H9 (cell line): ENCODE measurements around the gene NDUFB11. TPM values are rescaled to one million over a fixed set of nuclear protein-coding genes. Genes with fewer than 3 reads are reported as not detected.

Experiments used
- DNase-seq: peaks from one replicate; pipeline ENCODE4 v3.0.0-alpha.2; 2017
- H2AFZ ChIP-seq: one replicate; pipeline ENCODE4 v1.6.1; 2013; ENCODE audit warnings: mild to moderate bottlenecking, low read length, control low read depth, moderate library complexity
- H2AK5ac ChIP-seq: 2 replicates; pipeline ENCODE4 v1.6.1; 2013; ENCODE audit warnings: low read length, control low read depth, mixed read lengths; ENCODE audit not compliant: insufficient read length
- H2BK120ac ChIP-seq: one replicate; pipeline ENCODE4 v1.6.1; 2013; ENCODE audit warnings: low read depth, mild to moderate bottlenecking, low read length, control low read depth, inconsistent platforms; ENCODE audit not compliant: poor library complexity, severe bottlenecking
- H2BK12ac ChIP-seq: 2 replicates; pipeline ENCODE4 v1.6.1; 2013; ENCODE audit warnings: low read length, control low read depth, mixed read lengths, low read depth; ENCODE audit not compliant: insufficient read length
- H2BK15ac ChIP-seq: 2 replicates; pipeline ENCODE4 v1.6.1; 2013; ENCODE audit warnings: low read depth, low read length, control low read depth
- H2BK20ac ChIP-seq: one replicate; pipeline ENCODE4 v1.6.1; 2013; ENCODE audit warnings: low read depth, mild to moderate bottlenecking, low read length, control low read depth, inconsistent platforms; ENCODE audit not compliant: poor library complexity, severe bottlenecking
- H2BK5ac ChIP-seq: 2 replicates; pipeline ENCODE4 v1.6.1; 2013; ENCODE audit warnings: low read length, control low read depth, mixed read lengths; ENCODE audit not compliant: insufficient read length
- H3K14ac ChIP-seq: 2 replicates; pipeline ENCODE4 v1.6.1; 2013; ENCODE audit warnings: low read length, control low read depth; ENCODE audit not compliant: insufficient read depth
- H3K18ac ChIP-seq: 2 replicates; pipeline ENCODE4 v1.6.1; 2013; ENCODE audit warnings: low read depth, mild to moderate bottlenecking, mixed read lengths, low read length, control low read depth; ENCODE audit not compliant: insufficient read length
- H3K23ac ChIP-seq: 2 replicates; pipeline ENCODE4 v1.6.1; 2013; ENCODE audit warnings: low read length, control low read depth, mixed read lengths, low read depth; ENCODE audit not compliant: insufficient read length
- H3K23me2 ChIP-seq: 2 replicates; pipeline ENCODE4 v1.6.1; 2013; ENCODE audit warnings: low read depth, mild to moderate bottlenecking, mixed read lengths, low read length, control low read depth; ENCODE audit not compliant: insufficient read length, poor library complexity, severe bottlenecking
- H3K27ac ChIP-seq: 2 replicates; pipeline ENCODE4 v1.5.1; 2013; ENCODE audit warnings: low read length, control low read depth, mixed read lengths, low read depth; ENCODE audit not compliant: insufficient read length
- H3K27me3 ChIP-seq: 2 replicates; pipeline ENCODE4 v1.6.1; 2013; ENCODE audit warnings: low read length, control low read depth, inconsistent platforms; ENCODE audit not compliant: insufficient read depth
- H3K4ac ChIP-seq: 2 replicates; pipeline ENCODE4 v1.6.1; 2013; ENCODE audit warnings: low read depth, mild to moderate bottlenecking, control low read depth, inconsistent platforms, low read length, moderate library complexity
- H3K4me1 ChIP-seq: 2 replicates; pipeline ENCODE4 v1.6.1; 2013; ENCODE audit warnings: low read length, control low read depth, inconsistent platforms; ENCODE audit not compliant: insufficient read depth
- H3K4me2 ChIP-seq: 2 replicates; pipeline ENCODE4 v1.6.1; 2013; ENCODE audit warnings: low read length, control low read depth, mixed read lengths; ENCODE audit not compliant: insufficient read length, insufficient read depth
- H3K56ac ChIP-seq: 2 replicates; pipeline ENCODE4 v1.6.1; 2013; ENCODE audit warnings: low read depth, mild to moderate bottlenecking, mixed read lengths, low read length, control low read depth; ENCODE audit not compliant: insufficient read length
- H3K79me1 ChIP-seq: 2 replicates; pipeline ENCODE4 v1.6.1; 2013; ENCODE audit warnings: low read depth, mild to moderate bottlenecking, moderate library complexity, low read length, control low read depth, inconsistent platforms; ENCODE audit not compliant: insufficient read depth, poor library complexity, severe bottlenecking
- H3K79me2 ChIP-seq: 2 replicates; pipeline ENCODE4 v1.6.1; 2013; ENCODE audit warnings: low read length, control low read depth, inconsistent platforms; ENCODE audit not compliant: insufficient read depth
- H3K9ac ChIP-seq: 2 replicates; pipeline ENCODE4 v1.6.1; 2013; ENCODE audit warnings: low read length, control low read depth, mixed read lengths; ENCODE audit not compliant: insufficient read length; ENCODE audit errors: extremely low read depth
- H3K9me3 ChIP-seq: one replicate; pipeline ENCODE4 v1.6.1; 2013; ENCODE audit warnings: low read depth, low read length, inconsistent platforms; ENCODE audit not compliant: control insufficient read depth
- H3T11ph ChIP-seq: one replicate; pipeline ENCODE4 v1.6.1; 2013; ENCODE audit warnings: mild to moderate bottlenecking, low read length, control low read depth, inconsistent platforms
- H4K20me1 ChIP-seq: one replicate; pipeline ENCODE4 v1.6.1; 2013; ENCODE audit not compliant: control insufficient read depth, insufficient read length, insufficient read depth
- H4K5ac ChIP-seq: 2 replicates; pipeline ENCODE4 v1.6.1; 2013; ENCODE audit warnings: low read depth, mild to moderate bottlenecking, mixed read lengths, low read length, control low read depth; ENCODE audit not compliant: insufficient read length
- H4K8ac ChIP-seq: replicated peaks from 2 replicates; pipeline ENCODE4 v1.6.1; 2013; ENCODE audit warnings: low read length, control low read depth, mixed read lengths, low read depth; ENCODE audit not compliant: insufficient read length
- H4K91ac ChIP-seq: 2 replicates; pipeline ENCODE4 v1.6.1; 2013; ENCODE audit warnings: low read depth, mild to moderate bottlenecking, moderate library complexity, mixed read lengths, low read length, control low read depth; ENCODE audit not compliant: insufficient read length
- H3K27ac Mint-ChIP-seq, 3 experiments: 2 replicates in 2 of 3; 3 replicates in 1 of 3; pipeline ENCODE4 v1.8.0; 2020 to 2021; ENCODE audit warnings: mixed read lengths in 3 of 3, mild to moderate bottlenecking in 1 of 3, moderate library complexity in 1 of 3
- H3K27me3 Mint-ChIP-seq: 2 replicates; pipeline ENCODE4 v1.8.0; 2021; ENCODE audit warnings: low read depth, mild to moderate bottlenecking, moderate library complexity, mixed read lengths
- H3K36me3 Mint-ChIP-seq, 3 experiments: 2 replicates in 2 of 3; 3 replicates in 1 of 3; pipeline ENCODE4 v1.8.0; 2020 to 2021; ENCODE audit warnings: low read depth in 3 of 3, mixed read lengths in 3 of 3; ENCODE audit not compliant: insufficient read depth in 1 of 3
- H3K4me1 Mint-ChIP-seq, 2 experiments: 2 replicates each; pipeline ENCODE4 v1.8.0; 2020; ENCODE audit warnings: mixed read lengths in 2 of 2
- H3K4me3 Mint-ChIP-seq, 2 experiments: 2 replicates in 1 of 2; 3 replicates in 1 of 2; pipeline ENCODE4 v1.8.0; 2020 to 2021; ENCODE audit warnings: mild to moderate bottlenecking in 2 of 2, mixed read lengths in 2 of 2, moderate library complexity in 1 of 2
- H3K9me3 Mint-ChIP-seq, 2 experiments: 2 replicates in 1 of 2; 3 replicates in 1 of 2; pipeline ENCODE4 v1.8.0; 2020; ENCODE audit warnings: mild to moderate bottlenecking in 2 of 2, mixed read lengths in 2 of 2, moderate library complexity in 1 of 2
- CTCF ChIP-seq: fragments of 200-600 bp; sonication (generic); conservative IDR thresholded peaks from 3 replicates; pipeline ENCODE4 v1.8.0; 2021; ENCODE audit warnings: antibody characterized with exemption, mild to moderate bottlenecking
- WGBS: extraction: QIAGEN DNeasy Blood & Tissue Kit; methylation state at CpG from one replicate; pipeline ENCODE4 v1.1.7; 2013; ENCODE audit warnings: missing lambda C conversion rate, low lambda C conversion rate, mixed read lengths; ENCODE audit not compliant: insufficient read length; ENCODE audit errors: extremely low coverage; 5-methylcytosine and 5-hydroxymethylcytosine counted together
- total RNA-seq: library from RNA; stranded (reverse); gene quantifications from 2 replicates; pipeline ENCODE4 v1.2.1, GENCODE V29; 2021

NDUFB11 gene
- total RNA-seq, 1 experiment from 2014 or later, result 100 TPM

DNA sequence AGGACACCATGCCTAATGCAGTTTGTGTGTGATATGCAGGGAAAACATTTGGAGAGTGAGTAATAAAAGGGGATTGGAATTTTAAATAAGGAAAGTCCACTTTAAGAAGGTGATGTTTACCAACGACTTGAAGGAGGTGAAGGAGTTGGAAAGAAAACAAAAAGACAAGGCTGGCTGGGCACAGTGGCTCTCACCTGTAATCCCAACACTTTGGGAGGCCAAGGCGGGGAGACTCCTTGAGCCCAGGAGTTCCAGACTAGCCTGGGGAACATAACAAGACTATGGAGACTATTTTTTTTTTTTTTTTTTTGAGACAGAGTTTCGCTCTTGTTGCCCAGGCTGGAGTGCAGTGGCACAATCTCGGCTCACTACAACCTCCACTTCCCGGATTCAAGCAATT, 11.0 kb downstream of the NDUFB11 start:
- Mint-ChIP-seq H3K4me3 (no peak overlapping the region), H3K4me1 (no peaks in the 10 kb centered on the region), H3K36me3 (no peaks in the 10 kb centered on the region; a peak in 1 of 7 replicates), H3K9me3 (peaks cover 50 to 52% of the 10 kb centered on the region in 2 experiments), H3K27ac (no peak overlapping the region), H3K27me3 (no peaks in the 10 kb centered on the region; the same call in 1 of the 2 replicates)
- Histone ChIP-seq H3K79me2 (no peaks in the 10 kb centered on the region), H3K23me2 (no peaks in the 10 kb centered on the region), H4K20me1 (no peaks in the 10 kb centered on the region), H2AK5ac (no peak overlapping the region), H3K27me3 (no peaks in the 10 kb centered on the region), H4K8ac (no peak overlapping the region), H3T11ph (no peak overlapping the region), H3K23ac (no peak overlapping the region), H2BK15ac (no peak overlapping the region), H4K5ac (no peak overlapping the region), H3K9ac (no peak overlapping the region), H3K27ac (no peak overlapping the region), H2AFZ (no peak overlapping the region), H2BK20ac (no peak overlapping the region), H3K56ac (no peak overlapping the region), H2BK12ac (no peak overlapping the region), H3K14ac (no peak overlapping the region), H3K9me3 (no peaks in the 10 kb centered on the region), H3K4me1 (no peaks in the 10 kb centered on the region), H3K18ac (no peak overlapping the region), H2BK120ac (no peak overlapping the region), H4K91ac (no peak overlapping the region), H3K79me1 (no peaks in the 10 kb centered on the region), H3K4ac (no peak overlapping the region), H2BK5ac (no peak overlapping the region), H3K4me2 (no peak overlapping the region)
- no peak for DNase-seq
- WGBS, result no CpG with 5 or more reads among the region's 5 CpGs
- no peak for TF ChIP-seq CTCF
